ENCODE results near the gene FGR.

The FGR gene

DNA sequence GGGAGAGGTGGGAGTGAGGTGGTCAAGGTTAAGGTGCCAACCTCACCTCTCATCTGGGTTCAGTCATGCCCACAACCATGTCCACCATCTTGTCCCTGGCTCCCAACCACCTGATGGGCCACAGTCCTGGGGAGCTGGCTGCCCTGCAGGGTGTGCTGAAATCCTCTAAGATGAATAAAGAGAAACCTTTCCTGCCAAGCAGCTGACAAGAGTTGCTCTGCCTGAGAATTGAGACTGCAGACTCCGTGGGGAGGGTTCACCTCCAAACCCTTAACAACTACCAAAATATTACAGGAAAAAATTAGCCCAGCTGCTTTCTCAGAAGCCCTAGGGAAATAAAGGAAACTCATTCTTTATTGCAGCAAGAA, 15.2 kb upstream of the FGR start:
- no peak overlapping the region for H3K4me3 ChIP-seq (ENCODE audit: low read depth, low read length)
- TF ChIP-seq, protein P1, sequence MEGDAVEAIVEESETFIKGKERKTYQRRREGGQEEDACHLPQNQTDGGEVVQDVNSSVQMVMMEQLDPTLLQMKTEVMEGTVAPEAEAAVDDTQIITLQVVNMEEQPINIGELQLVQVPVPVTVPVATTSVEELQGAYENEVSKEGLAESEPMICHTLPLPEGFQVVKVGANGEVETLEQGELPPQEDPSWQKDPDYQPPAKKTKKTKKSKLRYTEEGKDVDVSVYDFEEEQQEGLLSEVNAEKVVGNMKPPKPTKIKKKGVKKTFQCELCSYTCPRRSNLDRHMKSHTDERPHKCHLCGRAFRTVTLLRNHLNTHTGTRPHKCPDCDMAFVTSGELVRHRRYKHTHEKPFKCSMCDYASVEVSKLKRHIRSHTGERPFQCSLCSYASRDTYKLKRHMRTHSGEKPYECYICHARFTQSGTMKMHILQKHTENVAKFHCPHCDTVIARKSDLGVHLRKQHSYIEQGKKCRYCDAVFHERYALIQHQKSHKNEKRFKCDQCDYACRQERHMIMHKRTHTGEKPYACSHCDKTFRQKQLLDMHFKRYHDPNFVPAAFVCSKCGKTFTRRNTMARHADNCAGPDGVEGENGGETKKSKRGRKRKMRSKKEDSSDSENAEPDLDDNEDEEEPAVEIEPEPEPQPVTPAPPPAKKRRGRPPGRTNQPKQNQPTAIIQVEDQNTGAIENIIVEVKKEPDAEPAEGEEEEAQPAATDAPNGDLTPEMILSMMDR (IDR thresholded peaks at IDR 0.05; ENCODE audit: low read depth, low read length): no peak

DNA sequence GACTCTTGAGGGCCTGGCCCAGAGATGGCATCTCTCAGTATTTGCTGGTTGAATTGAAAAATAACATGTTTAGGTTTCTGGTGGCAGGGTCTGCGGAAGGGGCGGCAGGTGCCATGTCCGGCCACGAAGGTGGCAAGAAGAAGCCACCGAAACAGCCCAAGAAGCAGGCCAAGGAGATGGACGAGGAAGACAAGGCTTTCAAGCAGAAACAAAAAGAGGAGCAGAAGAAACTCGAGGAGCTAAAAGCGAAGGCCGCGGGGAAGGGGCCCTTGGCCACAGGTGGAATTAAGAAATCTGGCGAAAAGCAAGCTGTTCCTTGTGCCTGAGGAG, 14.3 kb upstream of the FGR start:
- TF ChIP-seq, protein P1 (IDR thresholded peaks at IDR 0.05; ENCODE audit: low read depth, low read length): no peak
- no peak overlapping the region for H3K4me3 ChIP-seq (ENCODE audit: low read depth, low read length)

DNA sequence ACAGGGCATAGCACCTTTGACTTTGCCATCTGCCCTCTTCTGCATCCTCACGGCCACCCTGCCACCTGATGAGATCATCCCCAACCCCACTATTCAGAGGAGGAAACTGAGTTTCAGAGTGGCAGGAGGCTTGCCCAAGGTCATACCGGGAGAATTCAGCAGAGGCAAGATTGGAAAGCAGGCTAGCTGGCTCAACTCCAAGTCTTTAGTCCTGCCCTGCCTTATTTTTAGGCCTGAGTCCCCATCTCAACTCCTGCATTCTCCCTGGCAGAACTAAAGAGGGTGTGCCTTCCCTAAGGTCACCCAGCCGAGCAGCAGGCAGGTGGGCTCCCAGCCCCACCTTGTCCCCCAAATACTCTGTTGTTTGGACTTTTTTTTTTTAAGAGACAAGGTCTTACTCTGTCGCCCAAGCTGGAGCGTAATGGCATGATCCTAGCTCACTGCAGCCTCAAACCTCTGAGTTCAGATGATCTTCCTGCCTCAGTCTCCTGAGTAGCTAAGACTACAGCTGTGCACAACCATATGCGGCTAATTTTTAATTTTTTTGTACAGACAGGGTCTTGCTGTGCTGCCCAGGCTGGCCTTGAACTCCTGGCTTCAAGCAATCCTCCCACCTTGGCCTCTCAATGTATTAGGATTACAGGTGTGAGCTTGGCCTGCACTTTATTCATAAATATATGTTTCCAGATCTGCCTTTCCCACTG, 13.8 kb upstream of the FGR start:
- H3K4me3 ChIP-seq (ENCODE audit: low read depth, low read length): no peak overlapping the region
- TF ChIP-seq, protein P1 (IDR thresholded peaks at IDR 0.05; ENCODE audit: low read depth, low read length): no peak

DNA sequence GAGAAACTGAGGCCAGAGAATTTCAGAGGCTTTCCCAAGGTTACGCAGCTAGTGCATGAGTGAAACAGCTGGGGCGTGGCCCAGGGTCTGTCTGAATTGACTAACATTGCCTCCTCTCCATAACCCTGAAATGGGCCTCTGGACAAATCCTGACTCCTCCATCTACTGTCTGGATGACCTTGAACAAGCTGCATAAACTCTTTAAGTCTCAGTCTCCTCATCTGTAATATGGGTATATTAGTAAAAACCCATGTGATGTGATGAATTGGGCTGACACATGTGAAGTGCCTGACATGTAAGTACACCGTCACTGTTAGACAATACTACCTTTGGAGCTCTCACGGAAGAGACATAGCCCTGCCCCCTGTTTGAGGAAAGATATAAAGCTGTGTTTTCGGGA, 12.3 kb upstream of the FGR start:
- no peak overlapping the region for H3K4me3 ChIP-seq (ENCODE audit: low read depth, low read length)
- TF ChIP-seq, protein P1 (IDR thresholded peaks at IDR 0.05; ENCODE audit: low read depth, low read length): no peak

DNA sequence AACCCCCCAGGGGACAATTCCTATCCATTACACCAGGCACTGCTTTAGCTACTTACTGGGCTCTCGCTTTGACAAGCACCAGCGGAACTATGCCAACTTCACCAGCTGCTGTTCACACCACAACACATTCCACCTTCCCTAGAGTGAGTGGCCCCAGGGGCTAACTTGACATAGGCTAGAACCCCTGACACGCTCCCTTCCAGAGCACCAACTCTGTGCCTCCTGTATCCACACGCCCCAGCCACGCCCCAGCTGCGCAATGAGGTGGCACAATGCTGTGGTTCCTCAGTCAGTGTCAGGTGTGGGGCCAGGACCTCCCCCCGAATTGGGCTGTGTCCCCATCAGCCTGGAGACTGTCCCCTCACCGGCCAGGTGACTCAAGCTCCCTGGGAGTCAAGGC, 11.7 kb upstream of the FGR start:
- no peak overlapping the region for H3K4me3 ChIP-seq (ENCODE audit: low read depth, low read length)
- TF ChIP-seq, protein P1 (IDR thresholded peaks at IDR 0.05; ENCODE audit: low read depth, low read length): no peak

DNA sequence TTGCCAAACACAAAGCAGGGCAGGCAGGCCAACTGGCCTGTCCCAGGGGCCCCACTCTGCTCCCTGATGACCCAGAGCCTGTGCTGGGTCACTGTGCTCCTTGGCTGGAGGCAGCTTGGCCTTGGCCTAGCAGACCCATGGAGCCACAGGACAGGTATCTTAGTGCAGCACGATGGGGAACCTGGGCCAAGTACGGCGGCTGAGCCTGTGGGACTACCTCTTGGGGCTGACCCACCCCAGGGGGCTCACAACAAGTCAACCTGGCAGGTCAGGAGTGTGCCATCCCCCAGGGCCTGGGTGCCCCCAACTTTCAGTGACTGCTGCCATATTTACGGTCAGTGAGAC, 10.1 kb upstream of the FGR start:
- TF ChIP-seq, protein P1 (IDR thresholded peaks at IDR 0.05; ENCODE audit: low read depth, low read length): no peak
- no peak overlapping the region for H3K4me3 ChIP-seq (ENCODE audit: low read depth, low read length)

DNA sequence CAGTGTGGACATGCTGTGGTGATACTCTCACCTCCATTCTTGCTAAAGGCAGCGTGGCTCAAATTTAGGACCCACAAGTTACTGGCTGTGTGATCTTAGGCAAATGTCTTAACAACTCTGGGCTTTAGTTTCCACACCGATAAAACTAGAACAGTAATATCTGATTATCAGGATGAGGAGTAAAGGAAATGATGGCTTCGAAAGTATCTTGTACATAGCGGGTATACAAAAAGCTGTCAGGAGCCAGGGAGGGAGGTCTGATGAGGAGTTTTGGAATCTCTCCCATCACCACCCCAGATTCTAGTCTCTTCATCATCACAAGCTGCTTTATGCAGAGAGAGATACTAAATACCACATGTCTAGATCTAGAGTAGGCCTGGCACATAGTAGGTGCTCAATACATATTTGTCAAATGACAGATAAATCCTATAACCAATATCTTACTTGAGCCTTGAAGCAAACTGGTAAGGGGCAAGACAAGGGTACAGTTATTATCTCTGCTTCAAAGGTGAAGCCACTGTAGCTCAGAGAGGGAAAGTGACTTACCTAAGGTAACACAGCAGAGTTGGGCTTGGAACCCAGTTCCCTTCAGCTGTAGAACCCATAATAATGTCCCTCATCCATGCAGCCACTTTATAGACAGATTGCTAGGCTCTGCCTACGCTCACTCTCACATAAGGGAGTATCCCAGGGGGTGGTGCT, 9.5 kb upstream of the FGR start:
- TF ChIP-seq, protein P1 (IDR thresholded peaks at IDR 0.05; ENCODE audit: low read depth, low read length): no peak
- no peak overlapping the region for H3K4me3 ChIP-seq (ENCODE audit: low read depth, low read length)

Data from WI38 (cell line).